Inflammatory macrophage treated with lipopolysaccharide for 4 hours (primary cell): ENCODE data around the gene KRTAP20-3.

ENCODE experiments used
- DNase-seq: peaks from one replicate; pipeline ENCODE4 v3.0.0-alpha.2; 2020

KRTAP20-3 gene

GRCh38 chr21:30689822-30690221 lies 47.2 kb downstream of the KRTAP20-3 start:
- no peak for DNase-seq
